Sigmoid colon (tissue), 7 donors: ENCODE data around the gene ERRFI1. TPM values are rescaled to one million over a fixed set of nuclear protein-coding genes. Genes with fewer than 3 reads are reported as not detected.

ENCODE experiments used
- DNase-seq: peaks from one replicate; pipeline ENCODE4 v3.0.0-alpha.2; 2019
- H3K27ac ChIP-seq, 4 donors: fragments of 200-600 bp; sonication (generic); one replicate each; pipeline ENCODE4 v1.5.1; 2016 to 2019; ENCODE audit warnings: mild to moderate bottlenecking in 1 of 4
- H3K27me3 ChIP-seq, 3 donors: fragments of 200-600 bp; sonication (generic); one replicate each; pipeline ENCODE4 v1.5.1; 2019; ENCODE audit warnings: mild to moderate bottlenecking in 1 of 3
- H3K36me3 ChIP-seq, 4 donors: fragments of 200-600 bp; sonication (generic); one replicate each; pipeline ENCODE4 v1.5.1; 2016 to 2019
- H3K4me1 ChIP-seq, 4 donors: fragments of 200-600 bp; sonication (generic); one replicate each; pipeline ENCODE4 v1.5.1; 2017 to 2019
- H3K4me3 ChIP-seq, 4 donors: fragments of 200-600 bp; sonication (generic); one replicate each; pipeline ENCODE4 v1.5.1; 2017 to 2019; ENCODE audit warnings: mild to moderate bottlenecking in 2 of 4, moderate library complexity in 1 of 4
- H3K9me3 ChIP-seq, 4 donors: fragments of 200-600 bp in 3 of 4; sonication (generic) in 3 of 4; one replicate each; pipeline versions ENCODE4 v1.5.1 to v1.6.1; 2013 to 2019
- CTCF ChIP-seq, 4 experiments: fragments of 450-650 bp in 3 of 4; fragments of 200-600 bp in 1 of 4; IDR thresholded peaks; one replicate each; pipeline ENCODE4 v1.5.1; 2016 to 2019; ENCODE audit warnings: antibody characterized with exemption in 4 of 4, mild to moderate bottlenecking in 3 of 4, moderate library complexity in 2 of 4
- EP300 ChIP-seq, 4 donors: sonication (generic); formaldehyde crosslinking; IDR thresholded peaks; one replicate each; pipeline ENCODE4 v1.6.1; 2017; ENCODE audit warnings: antibody characterized with exemption in 4 of 4
- POLR2A ChIP-seq, 2 donors: fragments of 450-650 bp; IDR thresholded peaks; one replicate each; pipeline ENCODE4 v1.6.1; 2016; ENCODE audit warnings: antibody characterized with exemption in 2 of 2, mild to moderate bottlenecking in 2 of 2, moderate library complexity in 2 of 2
- POLR2AphosphoS5 ChIP-seq, 4 donors: sonication (generic); formaldehyde crosslinking; IDR thresholded peaks; one replicate each; pipeline ENCODE4 v1.6.1; 2017; ENCODE audit warnings: antibody characterized with exemption in 4 of 4
- WGBS, 2 donors: extraction: QIAGEN DNeasy Blood & Tissue Kit; methylation state at CpG; one replicate each; pipeline ENCODE4 v1.1.7; 2013; 5-methylcytosine and 5-hydroxymethylcytosine counted together
- intact Hi-C: fragments of 100-400 bp; cut with DNase I; formaldehyde crosslinking; loops from one replicate; pipeline ENCODE4 v1.15.1; 2023
- polyA plus RNA-seq, 3 donors: library from polyadenylated mRNA; stranded (reverse); fragments of 200-250 nt; gene quantifications; one replicate each; pipeline ENCODE4 v1.2.3, GENCODE V29; 2013
- total RNA-seq, 4 donors: library from RNA; depleted of rRNA; stranded (reverse); fragments of >200 nt; gene quantifications; one replicate each; pipeline ENCODE4 v1.1.0, GENCODE V29; 2016
- donor health status: healthy with polysubstance abuse.
- donor health status: Bipolar disorder and iron deficiency.
- donor health status: healthy.

ERRFI1 gene
- total and polyA plus RNA-seq, 7 donors = 28.4 to 131 (median 81.1) TPM

GRCh38 chr1:8023995-8024313 is 2.2 kb downstream of the ERRFI1 start:
- 49 to 55% methylated on average over 1 of the region's 1 CpG for WGBS, 2 donors
- H3K4me3 ChIP-seq = peak overlapping the region; percentile 63 to 97 (median 84)
- no peak for DNase-seq
- H3K27me3 ChIP-seq = no peaks in the 10 kb centered on the region
- H3K36me3 ChIP-seq = no peaks in the 10 kb centered on the region
- no peaks in the 10 kb centered on the region for H3K9me3 ChIP-seq
- TF ChIP-seq CTCF (IDR thresholded peaks at IDR 0.05) (no peak), POLR2AphosphoS5 (IDR thresholded peaks at IDR 0.05) (no peak), POLR2A (IDR thresholded peaks at IDR 0.05) (no peak), EP300 (IDR thresholded peaks at IDR 0.05) (no peak)
- peak overlapping the region; percentile 96 to 99 (median 97) for H3K27ac ChIP-seq
- intact Hi-C loops = no loop called here
- H3K4me1 ChIP-seq = peaks cover 0 to 83% (median 76%) of the 10 kb centered on the region in 4 donors

- intact Hi-C loops = no loop called here
- peak overlapping the region; percentile 96 to 99 (median 97) for H3K27ac ChIP-seq
- TF ChIP-seq POLR2AphosphoS5 (IDR thresholded peaks at IDR 0.05) = peak in 1 of 4 donors; percentile 5
- TF ChIP-seq EP300 (IDR thresholded peaks at IDR 0.05) = no peak
- 84 to 86% methylated on average over 10 of the region's 10 CpGs for WGBS, 2 donors
- H3K36me3 ChIP-seq = no peaks in the 10 kb centered on the region
- H3K9me3 ChIP-seq = no peaks in the 10 kb centered on the region
- peak overlapping the region; percentile 63 to 97 (median 84) for H3K4me3 ChIP-seq
- H3K4me1 ChIP-seq = peaks cover 0 to 83% (median 79%) of the 10 kb centered on the region in 4 donors
- H3K27me3 ChIP-seq = no peaks in the 10 kb centered on the region
- no peak for DNase-seq
Measured at GRCh38 chr1:8023287-8023994, 2.7 kb downstream of the ERRFI1 start.

DNA sequence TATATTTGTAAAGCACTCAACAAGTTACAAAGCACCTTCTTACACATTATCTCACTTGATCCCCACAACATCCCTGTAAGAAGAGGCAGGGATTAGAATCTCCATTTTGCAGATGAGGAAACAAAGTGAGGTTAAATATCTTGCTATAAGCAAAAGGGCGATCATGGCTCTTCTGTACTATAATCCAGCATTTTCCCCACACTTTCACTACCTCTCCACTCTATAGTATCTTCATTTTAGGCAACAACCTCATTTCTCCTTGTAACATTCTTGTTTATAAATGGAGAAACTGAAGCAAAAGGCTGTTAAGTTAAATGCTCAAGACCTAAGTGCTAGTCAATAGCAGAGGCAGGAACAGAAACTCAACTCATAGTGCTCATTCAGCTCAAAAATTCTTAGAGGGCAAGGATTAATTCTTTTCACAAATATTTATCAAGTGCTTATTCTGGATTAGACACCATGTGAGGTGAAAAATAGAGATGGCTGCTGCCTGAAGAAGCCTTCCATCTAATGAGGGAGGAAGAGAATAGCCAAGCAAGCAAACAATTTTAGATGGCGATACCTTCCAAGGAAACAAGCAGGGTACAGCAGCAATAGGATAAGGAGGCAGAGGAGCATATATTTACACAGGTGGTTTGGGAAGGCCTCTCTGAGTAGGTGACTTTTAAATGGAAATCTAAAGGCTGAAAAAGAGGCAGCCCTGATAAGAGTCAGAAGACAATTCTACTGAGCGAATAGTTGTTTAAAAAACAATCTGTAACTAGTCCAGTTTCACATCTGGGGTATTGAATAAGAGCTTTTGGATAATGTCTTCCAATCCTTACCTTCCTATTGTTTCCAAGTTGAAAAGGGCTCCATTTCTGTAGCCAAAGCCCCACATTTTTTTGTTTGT is 3.5 kb downstream of the ERRFI1 start:
- intact Hi-C loops = no loop called here
- Histone ChIP-seq H3K27me3 (no peaks in the 10 kb centered on the region), H3K9me3 (no peaks in the 10 kb centered on the region), H3K4me1 (peaks cover 0 to 83% (median 78%) of the 10 kb centered on the region in 4 donors), H3K36me3 (no peaks in the 10 kb centered on the region), H3K4me3 (peak overlapping the region in 3 of 4 donors; percentile 82 to 97 (median 86)), H3K27ac (peak overlapping the region; percentile 96 to 99 (median 97))
- TF ChIP-seq POLR2A (IDR thresholded peaks at IDR 0.05) (no peak), CTCF (IDR thresholded peaks at IDR 0.05) (no peak), POLR2AphosphoS5 (IDR thresholded peaks at IDR 0.05) (no peak), EP300 (IDR thresholded peaks at IDR 0.05) (no peak)
- no peak for DNase-seq
- 66 to 81% methylated on average over 3 of the region's 3 CpGs for WGBS, 2 donors

DNA sequence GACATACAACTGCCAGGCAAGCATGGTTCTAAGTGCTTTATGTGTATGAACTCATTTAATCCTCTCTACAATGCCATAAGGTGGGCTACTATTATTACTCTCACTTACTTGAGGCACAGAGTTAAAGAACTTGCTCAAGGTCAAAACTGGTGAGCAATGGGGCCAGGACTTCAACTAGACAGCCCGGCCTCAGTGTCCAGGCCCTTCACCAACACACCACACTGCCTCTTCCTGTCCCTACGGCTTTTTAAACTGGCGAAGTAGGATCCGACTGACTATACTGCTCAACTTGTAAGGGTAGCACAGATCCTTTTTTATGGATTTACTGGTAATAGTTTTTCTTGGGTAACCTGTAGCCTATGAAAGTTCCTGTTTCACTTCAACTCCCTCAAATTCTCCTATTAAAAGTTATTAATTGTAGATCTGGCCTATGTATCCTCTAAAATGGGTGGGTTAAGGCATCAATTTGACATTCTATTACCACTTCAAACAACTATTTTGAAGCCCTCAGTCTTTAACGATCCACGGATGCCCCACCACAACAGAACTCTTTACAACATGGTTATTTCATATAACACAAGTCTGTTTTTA is 4.3 kb downstream of the ERRFI1 start:
- no peak for DNase-seq
- Histone ChIP-seq H3K27me3 (no peaks in the 10 kb centered on the region), H3K36me3 (no peaks in the 10 kb centered on the region), H3K4me1 (peaks cover 0 to 83% (median 79%) of the 10 kb centered on the region in 4 donors), H3K9me3 (no peaks in the 10 kb centered on the region), H3K27ac (peak overlapping the region; percentile 96 to 99 (median 97)), H3K4me3 (peak overlapping the region in 1 of 4 donors; percentile 2)
- TF ChIP-seq POLR2AphosphoS5 (IDR thresholded peaks at IDR 0.05) (no peak), CTCF (IDR thresholded peaks at IDR 0.05) (no peak), POLR2A (IDR thresholded peaks at IDR 0.05) (no peak), EP300 (IDR thresholded peaks at IDR 0.05) (no peak)
- intact Hi-C loops = no loop called here
- 96% methylated on average over 6 of the region's 6 CpGs for WGBS, 2 donors

GRCh38 chr1:8020032-8020431 is 6.1 kb downstream of the ERRFI1 start:
- H3K36me3 ChIP-seq = no peaks in the 10 kb centered on the region
- H3K9me3 ChIP-seq = no peaks in the 10 kb centered on the region
- intact Hi-C loops = no loop called here
- H3K27ac ChIP-seq = peak overlapping the region; percentile 72 to 99 (median 97)
- H3K4me1 ChIP-seq = peaks cover 0 to 96% (median 90%) of the 10 kb centered on the region in 4 donors
- no peaks in the 10 kb centered on the region for H3K27me3 ChIP-seq
- DNase-seq = no peak
- no peak for TF ChIP-seq CTCF (IDR thresholded peaks at IDR 0.05)
- peak in 2 of 4 donors; percentile 29 to 32 for TF ChIP-seq POLR2AphosphoS5 (IDR thresholded peaks at IDR 0.05)
- TF ChIP-seq POLR2A (IDR thresholded peaks at IDR 0.05) = no peak
- TF ChIP-seq EP300 (IDR thresholded peaks at IDR 0.05) = no peak
- H3K4me3 ChIP-seq = no peak overlapping the region
